ENCODE data around the gene HOXD10.

HOXD10 gene

DNA sequence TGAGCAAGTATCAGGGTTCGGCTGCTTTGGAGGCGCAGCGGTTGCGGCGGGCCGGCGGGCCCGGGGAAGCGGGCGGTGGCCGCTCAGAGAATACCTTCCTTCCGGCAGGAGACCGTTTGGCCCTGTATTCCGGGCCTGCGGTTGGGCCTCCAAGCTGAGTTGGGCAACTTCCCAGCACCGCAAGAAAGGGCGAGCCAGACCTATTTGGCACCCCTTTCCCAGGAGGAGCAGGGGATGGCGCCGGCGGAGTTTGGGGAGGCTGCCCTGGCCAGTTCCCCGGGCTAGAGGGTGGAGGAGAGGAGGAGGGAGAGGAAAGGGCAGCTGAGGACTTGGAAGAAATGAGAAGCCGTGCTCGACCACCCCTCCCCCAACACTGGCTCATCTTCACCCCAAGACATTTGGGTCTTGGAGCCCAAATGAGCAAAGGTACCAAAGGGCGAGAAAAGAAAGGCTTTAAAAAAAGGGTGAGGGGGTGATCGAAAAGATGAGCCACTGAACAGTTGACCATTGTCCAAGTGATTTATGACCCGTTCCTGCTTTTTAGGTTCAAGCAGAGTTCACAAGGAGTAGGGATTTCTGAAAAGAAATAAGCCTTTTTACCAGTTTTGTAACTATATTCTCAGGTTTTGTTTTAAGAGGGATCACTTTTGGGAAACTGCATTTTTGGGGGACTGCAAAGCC lies 48.9 kb downstream of the HOXD10 start:
- DNase-seq = no peak

DNA sequence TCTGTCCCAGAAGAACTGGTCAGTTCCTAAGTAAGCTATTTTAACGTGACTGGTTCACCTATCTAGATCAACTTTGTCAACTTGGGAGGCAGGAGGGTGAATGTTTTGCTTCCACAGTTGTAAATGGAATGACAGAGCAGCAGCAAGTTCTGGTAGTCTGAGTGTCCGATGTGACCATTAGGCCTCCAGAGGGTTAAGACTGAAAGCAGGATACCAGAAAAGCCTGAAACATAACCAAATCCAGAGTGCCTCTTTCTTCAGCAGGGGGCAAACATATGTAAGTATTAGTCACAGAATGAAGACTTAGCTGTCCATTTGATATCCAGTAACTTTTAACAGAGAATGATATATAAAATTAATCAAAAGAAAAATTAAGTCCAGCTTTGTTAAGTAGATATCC lies 49.7 kb downstream of the HOXD10 start:
- DNase-seq = no peak

DNA sequence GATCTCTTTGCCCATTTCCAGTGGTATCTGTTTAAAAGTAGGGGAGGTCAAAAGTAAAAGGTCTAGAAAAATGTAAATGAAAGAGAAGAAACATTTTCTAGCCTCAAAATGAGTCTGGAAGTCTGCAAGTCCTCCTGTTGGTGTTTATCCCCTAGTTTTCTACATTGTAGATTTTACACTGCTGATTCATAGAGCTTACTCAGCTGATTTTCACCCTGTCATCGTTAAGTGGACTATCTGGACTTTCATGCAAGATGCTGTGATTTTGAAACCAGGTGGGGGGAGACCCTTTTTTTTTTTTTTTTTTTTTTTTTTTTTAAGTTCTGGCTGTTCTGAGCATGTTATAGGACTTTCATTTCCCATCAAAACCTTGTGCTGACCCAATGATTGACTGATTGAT lies 50.8 kb downstream of the HOXD10 start:
- no peak for DNase-seq

DNA sequence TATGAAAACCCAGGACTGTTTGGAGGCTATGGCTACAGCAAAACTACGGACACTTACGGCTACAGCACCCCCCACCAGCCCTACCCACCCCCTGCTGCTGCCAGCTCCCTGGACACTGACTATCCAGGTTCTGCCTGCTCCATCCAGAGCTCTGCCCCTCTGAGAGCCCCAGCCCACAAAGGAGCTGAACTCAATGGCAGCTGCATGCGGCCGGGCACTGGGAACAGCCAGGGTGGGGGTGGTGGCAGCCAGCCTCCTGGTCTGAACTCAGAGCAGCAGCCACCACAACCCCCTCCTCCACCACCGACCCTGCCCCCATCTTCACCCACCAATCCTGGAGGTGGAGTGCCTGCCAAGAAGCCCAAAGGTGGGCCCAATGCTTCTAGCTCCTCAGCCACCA lies 52.6 kb downstream of the HOXD10 start:
- no peak for DNase-seq

Measured in NCI-H1694 (cell line).